ENCODE results near the gene SNPH.

Gene SNPH

GRCh38 chr20:1281279-1282057, 15.4 kb downstream of the SNPH start:
- TF ChIP-seq REPIN1 (tag by site-specific recombination; IDR thresholded peaks at IDR 0.05; ENCODE audit: low read depth) (no peak), ZBTB17 (tag by site-specific recombination; IDR thresholded peaks at IDR 0.05) (no peak), ZNF610 (tag by site-specific recombination; IDR thresholded peaks at IDR 0.05; ENCODE audit: borderline replicate concordance) (no peak), ZNF830 (tag by site-specific recombination; IDR thresholded peaks at IDR 0.05; ENCODE audit: low read depth) (no peak), ZNF362 (tag by site-specific recombination; IDR thresholded peaks at IDR 0.05) (no peak), ZNF580 (tag by site-specific recombination; IDR thresholded peaks at IDR 0.05) (no peak), ZNF221 (tag by site-specific recombination; IDR thresholded peaks at IDR 0.05; ENCODE audit: borderline replicate concordance) (no peak), ZNF19 (tag by site-specific recombination; IDR thresholded peaks at IDR 0.05; ENCODE audit: low read depth) (no peak)
- POLR2A ChIA-PET, result interaction anchor here (1.1 kb wide), 1 partner anchor 16 kb away, joined by 3 read pairs; the partner anchor contains the start of gene SNPH
- H3K9me3 ChIP-seq (ENCODE audit: control insufficient read depth, insufficient read depth, low read depth, low read length), result no peaks in the 10 kb centered on the region
- CTCF ChIA-PET, result interaction anchor here (0.6 to 2.4 kb wide), 4 partner anchors 9 to 1228 kb away, joined by 3 to 7 read pairs (median 4); no protein-coding TSS in a partner anchor
- peaks cover 0 to 6% of the 10 kb centered on the region in 2 experiments; a peak in 1 of 3 replicates for H3K36me3 ChIP-seq (ENCODE audit: control insufficient read depth in 2 of 2, insufficient read depth in 1 of 2, low read length in 2 of 2)
- H3K4me3 ChIP-seq (ENCODE audit: low read depth, low read length), result no peak overlapping the region
- no peaks in the 10 kb centered on the region for H3K4me1 ChIP-seq (ENCODE audit: control insufficient read depth, insufficient read depth, low read length)
- no peak overlapping the region for H3K27ac ChIP-seq (ENCODE audit: extremely low read depth, low read depth, low read length)

- ChIA-PET CTCF (interaction anchor here (0.7 to 2.4 kb wide), 5 partner anchors 8 to 300 kb away, joined by 3 to 8 read pairs (median 5); no protein-coding TSS in a partner anchor), POLR2A (interaction anchor here (1.2 kb wide), 2 partner anchors 16 to 17 kb away, joined by 3 to 4 read pairs; partner anchors contain the start of gene SNPH)
- Histone ChIP-seq H3K36me3 (ENCODE audit: control insufficient read depth in 2 of 2, insufficient read depth in 1 of 2, low read length in 2 of 2) (peaks cover 0 to 6% of the 10 kb centered on the region in 2 experiments; a peak in 1 of 3 replicates), H3K27ac (ENCODE audit: extremely low read depth, low read depth, low read length) (no peak overlapping the region), H3K4me3 (ENCODE audit: low read depth, low read length) (no peak overlapping the region), H3K4me1 (ENCODE audit: control insufficient read depth, insufficient read depth, low read length) (no peaks in the 10 kb centered on the region), H3K9me3 (ENCODE audit: control insufficient read depth, insufficient read depth, low read depth, low read length) (no peaks in the 10 kb centered on the region)
- TF ChIP-seq ZNF654 (tag by site-specific recombination; IDR thresholded peaks at IDR 0.05; ENCODE audit: low read depth) (no peak), ZNF48 (tag by site-specific recombination; IDR thresholded peaks at IDR 0.05) (no peak), ZNF155 (tag by site-specific recombination; IDR thresholded peaks at IDR 0.05) (no peak), ZNF514 (tag by site-specific recombination; IDR thresholded peaks at IDR 0.05) (no peak), ZNF2 (tag by site-specific recombination; IDR thresholded peaks at IDR 0.05) (no peak), ZNF274 (IDR thresholded peaks at IDR 0.05; ENCODE audit: low read length) (no peak), ZNF274 (tag by site-specific recombination; IDR thresholded peaks at IDR 0.05; ENCODE audit: borderline replicate concordance) (no peak), ZSCAN30 (tag by site-specific recombination; IDR thresholded peaks at IDR 0.05) (no peak), PRDM10 (tag by site-specific recombination; IDR thresholded peaks at IDR 0.05) (no peak)
These were observed 16.9 kb downstream of the SNPH start for GRCh38 chr20:1282966-1283365.
